ENCODE results near the gene TULP3.

Gene TULP3

DNA sequence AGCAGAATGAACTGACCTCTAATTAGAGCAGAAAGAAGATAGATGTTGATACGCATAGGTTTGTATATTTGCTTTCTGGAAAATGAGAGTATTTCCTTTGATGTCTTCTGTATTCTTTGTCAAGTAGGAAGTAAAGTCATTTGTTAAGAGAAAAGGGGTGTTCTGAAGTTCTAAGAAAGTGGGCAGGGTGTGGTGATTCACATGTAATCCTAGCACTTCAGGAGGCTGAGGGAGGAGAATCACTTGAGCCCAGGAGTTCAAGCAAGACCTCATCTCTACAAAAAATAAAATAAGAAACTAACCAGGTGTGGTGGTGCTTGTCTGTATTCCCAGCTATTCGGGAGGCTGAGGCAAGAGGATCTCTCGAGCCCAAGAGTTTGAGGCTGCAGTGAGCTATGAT lies 10.8 kb upstream of the TULP3 start:
- Histone ChIP-seq H3K36me3 (ENCODE audit: insufficient read depth, low read length) (peaks cover 7% of the 10 kb centered on the region), H3K27me3 (ENCODE audit: control insufficient read depth, insufficient read depth, low read length) (no peaks in the 10 kb centered on the region), H3K9ac (ENCODE audit: low read depth, low read length) (no peak overlapping the region), H3K4me2 (ENCODE audit: low read length) (no peak overlapping the region), H3K4me1 (ENCODE audit: control insufficient read depth, insufficient read depth, low read length) (peaks cover 18% of the 10 kb centered on the region), H3K9me3 (replicated peaks; ENCODE audit: low read length) (no peaks in the 10 kb centered on the region), H3K4me3 (ENCODE audit: low read length) (no peak overlapping the region)

DNA sequence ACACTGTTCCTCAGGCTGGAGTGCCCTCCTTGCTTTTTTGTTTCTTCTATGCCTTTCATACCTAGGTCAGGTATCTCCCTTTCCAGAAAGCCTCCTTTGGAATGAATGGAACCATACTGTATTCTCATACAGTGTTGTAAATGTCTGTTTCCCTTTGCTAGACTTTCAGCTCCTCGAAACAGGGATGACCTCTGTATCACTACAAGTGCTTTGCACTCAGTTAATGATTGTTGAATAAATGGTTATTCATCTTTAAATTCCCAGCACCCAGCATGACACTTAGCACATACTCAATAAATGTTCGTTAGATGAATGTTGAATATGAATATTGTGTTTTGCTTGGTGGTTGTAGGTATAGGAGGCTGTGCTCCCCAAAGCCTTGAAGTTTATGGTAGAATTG lies 5.9 kb upstream of the TULP3 start:
- no peak overlapping the region for H3K4me2 ChIP-seq (ENCODE audit: low read length)
- H3K9me3 ChIP-seq (replicated peaks; ENCODE audit: low read length): no peaks in the 10 kb centered on the region
- H3K4me3 ChIP-seq (ENCODE audit: low read length): no peak overlapping the region
- no peaks in the 10 kb centered on the region for H3K4me1 ChIP-seq (ENCODE audit: control insufficient read depth, insufficient read depth, low read length)
- H3K27me3 ChIP-seq (ENCODE audit: control insufficient read depth, insufficient read depth, low read length): no peaks in the 10 kb centered on the region
- no peak overlapping the region for H3K9ac ChIP-seq (ENCODE audit: low read depth, low read length)
- peaks cover 16% of the 10 kb centered on the region for H3K36me3 ChIP-seq (ENCODE audit: insufficient read depth, low read length)

DNA sequence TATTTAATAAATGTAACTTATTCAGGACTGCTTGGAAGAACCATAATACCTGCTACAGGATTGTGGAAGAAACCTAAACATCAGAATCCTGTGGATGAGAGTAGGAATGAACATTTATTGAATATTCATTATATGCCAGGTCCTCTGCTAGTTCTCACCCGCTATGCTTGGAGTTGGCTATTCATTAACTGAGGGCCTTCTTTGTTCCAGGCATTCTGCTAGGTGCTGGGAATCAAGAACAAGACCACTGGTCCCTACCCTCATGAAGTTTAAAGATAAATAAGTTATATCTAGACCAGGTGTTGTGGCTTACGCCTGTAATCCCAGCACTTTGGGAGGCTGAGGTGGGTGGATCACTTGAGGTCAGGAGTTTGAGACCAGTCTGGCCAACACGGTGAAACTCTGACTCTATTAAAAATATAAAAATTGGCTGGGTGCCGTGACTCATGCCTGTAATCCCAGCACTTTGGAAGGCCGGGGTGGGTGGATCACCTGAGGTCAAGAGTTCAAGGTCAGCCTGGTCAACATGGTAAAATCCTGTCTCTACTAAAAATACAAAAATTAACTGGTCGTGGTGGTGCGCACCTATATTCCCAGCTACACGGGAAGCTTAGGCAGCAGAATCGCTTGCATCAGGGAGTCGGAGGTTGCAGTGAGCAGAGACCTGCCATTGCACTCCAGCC lies 3.8 kb upstream of the TULP3 start:
- H3K9ac ChIP-seq (ENCODE audit: low read depth, low read length): no peak overlapping the region
- H3K27me3 ChIP-seq (ENCODE audit: control insufficient read depth, insufficient read depth, low read length): no peaks in the 10 kb centered on the region
- no peak overlapping the region for H3K4me2 ChIP-seq (ENCODE audit: low read length)
- H3K4me1 ChIP-seq (ENCODE audit: control insufficient read depth, insufficient read depth, low read length): peaks cover 5% of the 10 kb centered on the region
- H3K4me3 ChIP-seq (ENCODE audit: low read length): no peak overlapping the region
- peaks cover 16% of the 10 kb centered on the region for H3K36me3 ChIP-seq (ENCODE audit: insufficient read depth, low read length)
- H3K9me3 ChIP-seq (replicated peaks; ENCODE audit: low read length): no peaks in the 10 kb centered on the region

DNA sequence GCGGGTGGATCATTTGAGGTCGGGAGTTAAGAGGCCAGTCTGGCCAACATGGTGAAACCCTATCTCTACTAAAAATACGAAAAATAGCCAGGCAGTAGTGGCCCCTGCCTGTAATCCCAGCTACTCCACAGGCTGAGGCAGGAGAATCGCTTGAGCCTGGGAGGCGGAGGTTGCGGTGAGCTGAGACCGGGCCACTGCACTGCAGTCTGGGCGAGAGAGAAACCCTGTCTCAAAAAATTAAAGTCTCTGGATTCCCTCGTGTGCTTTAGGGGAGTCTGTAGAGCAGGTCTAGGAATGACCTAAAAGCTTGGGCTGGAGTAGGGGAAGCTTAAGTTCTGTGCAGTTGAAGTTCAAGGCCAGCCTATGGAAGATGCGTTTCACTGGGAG lies 697 bp upstream of the TULP3 start:
- Histone ChIP-seq H3K27me3 (ENCODE audit: control insufficient read depth, insufficient read depth, low read length) (no peaks in the 10 kb centered on the region), H3K36me3 (ENCODE audit: insufficient read depth, low read length) (peaks cover 13% of the 10 kb centered on the region), H3K9me3 (replicated peaks; ENCODE audit: low read length) (no peaks in the 10 kb centered on the region), H3K4me2 (ENCODE audit: low read length) (peak overlapping the region; percentile 88), H3K4me1 (ENCODE audit: control insufficient read depth, insufficient read depth, low read length) (peaks cover 21% of the 10 kb centered on the region), H3K9ac (ENCODE audit: low read depth, low read length) (peak overlapping the region; percentile 81), H3K4me3 (ENCODE audit: low read length) (peak overlapping the region; percentile 98)

DNA sequence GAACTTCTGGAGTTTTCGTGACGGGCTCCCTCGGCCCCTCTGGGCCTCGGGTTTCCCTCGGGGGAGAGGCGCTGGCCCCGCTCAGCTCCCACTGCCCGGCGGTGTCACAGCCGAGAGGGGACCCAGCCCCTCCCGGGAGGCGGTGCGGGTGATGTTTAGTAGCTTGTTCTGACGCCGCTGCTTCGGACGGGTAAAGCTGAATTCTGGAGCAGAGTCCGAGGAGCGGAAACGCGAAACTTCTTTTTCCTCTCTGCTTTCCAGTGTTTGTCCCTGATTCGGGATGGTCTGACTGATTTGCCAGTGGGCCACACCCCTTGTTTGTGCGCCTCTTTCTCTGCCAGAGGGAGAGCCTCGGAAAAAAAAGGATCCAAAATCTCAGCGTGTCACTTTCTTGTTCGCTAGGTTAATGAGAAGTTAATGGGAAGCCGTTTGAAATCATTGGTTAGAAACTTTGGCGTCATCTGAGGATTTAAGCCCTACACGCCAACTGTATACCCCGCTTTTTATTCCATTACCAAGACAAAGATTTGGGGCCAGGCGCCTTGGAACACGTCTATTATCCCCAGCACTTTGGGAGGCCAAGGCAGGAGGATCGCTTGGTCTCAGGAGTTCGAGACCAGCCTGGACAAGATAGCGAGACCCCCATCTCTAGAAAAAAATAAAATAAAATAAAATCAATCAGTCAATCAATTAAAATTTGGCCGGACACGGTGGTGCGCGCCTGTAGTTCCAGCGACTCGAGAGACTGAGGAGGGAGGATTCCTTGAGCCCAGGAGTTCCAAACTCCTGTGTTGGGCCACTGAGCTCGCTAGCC lies 756 bp downstream of the TULP3 start:
- Histone ChIP-seq H3K4me2 (ENCODE audit: low read length) (peak overlapping the region; percentile 70), H3K36me3 (ENCODE audit: insufficient read depth, low read length) (peaks cover 6% of the 10 kb centered on the region), H3K27me3 (ENCODE audit: control insufficient read depth, insufficient read depth, low read length) (no peaks in the 10 kb centered on the region), H3K4me1 (ENCODE audit: control insufficient read depth, insufficient read depth, low read length) (peaks cover 27% of the 10 kb centered on the region), H3K4me3 (ENCODE audit: low read length) (peak overlapping the region; percentile 98), H3K9me3 (replicated peaks; ENCODE audit: low read length) (no peaks in the 10 kb centered on the region), H3K9ac (ENCODE audit: low read depth, low read length) (peak overlapping the region; percentile 94)

DNA sequence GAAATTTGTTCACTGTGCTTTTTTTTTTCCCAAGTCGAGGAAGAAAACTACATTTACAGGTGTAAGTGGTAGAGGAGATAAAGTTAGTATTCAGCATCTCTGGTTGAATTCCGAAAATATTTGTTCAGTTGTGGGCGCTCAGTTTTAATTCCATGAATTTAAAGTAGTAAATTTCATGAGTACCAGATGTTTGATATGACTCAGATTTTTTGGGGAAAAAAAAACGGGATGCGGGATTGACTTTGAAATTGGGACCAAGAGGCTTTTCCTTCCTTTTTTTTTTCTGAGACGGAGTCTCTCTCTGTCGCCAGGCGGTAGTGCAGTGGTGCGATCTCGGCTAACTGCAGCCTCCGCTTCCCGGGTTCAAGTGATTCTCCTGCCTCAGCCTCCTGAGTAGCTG lies 1.6 kb downstream of the TULP3 start:
- Histone ChIP-seq H3K36me3 (ENCODE audit: insufficient read depth, low read length) (peaks cover 6% of the 10 kb centered on the region), H3K4me3 (ENCODE audit: low read length) (peak overlapping the region; percentile 98), H3K4me1 (ENCODE audit: control insufficient read depth, insufficient read depth, low read length) (peaks cover 27% of the 10 kb centered on the region), H3K9ac (ENCODE audit: low read depth, low read length) (peak overlapping the region; percentile 94), H3K27me3 (ENCODE audit: control insufficient read depth, insufficient read depth, low read length) (no peaks in the 10 kb centered on the region), H3K4me2 (ENCODE audit: low read length) (peak overlapping the region; percentile 70), H3K9me3 (replicated peaks; ENCODE audit: low read length) (no peaks in the 10 kb centered on the region)

DNA sequence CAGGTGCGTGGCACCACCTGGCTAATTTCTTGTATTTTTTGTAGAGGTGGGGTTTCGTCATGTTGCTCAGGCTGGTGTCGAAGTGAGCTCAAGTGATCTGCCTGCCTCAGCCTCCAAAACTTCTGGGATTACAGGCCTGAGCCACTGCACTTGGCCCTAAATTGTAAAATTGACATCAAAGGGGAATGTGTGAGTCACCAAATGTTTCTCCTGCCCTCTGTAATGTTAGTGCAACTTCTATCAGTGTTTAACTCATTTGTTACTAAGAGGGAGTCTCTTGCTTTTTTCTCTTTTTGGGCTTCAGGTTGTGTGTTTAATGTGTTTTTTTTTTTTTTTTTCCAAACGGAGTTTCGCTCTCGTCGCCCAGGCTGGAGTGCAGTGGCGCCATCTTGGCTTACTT lies 2.3 kb downstream of the TULP3 start:
- no peaks in the 10 kb centered on the region for H3K36me3 ChIP-seq (ENCODE audit: insufficient read depth, low read length)
- H3K4me3 ChIP-seq (ENCODE audit: low read length): no peak overlapping the region
- peak overlapping the region; percentile 70 for H3K4me2 ChIP-seq (ENCODE audit: low read length)
- no peaks in the 10 kb centered on the region for H3K27me3 ChIP-seq (ENCODE audit: control insufficient read depth, insufficient read depth, low read length)
- no peak overlapping the region for H3K9ac ChIP-seq (ENCODE audit: low read depth, low read length)
- no peaks in the 10 kb centered on the region for H3K9me3 ChIP-seq (replicated peaks; ENCODE audit: low read length)
- peaks cover 27% of the 10 kb centered on the region for H3K4me1 ChIP-seq (ENCODE audit: control insufficient read depth, insufficient read depth, low read length)

DNA sequence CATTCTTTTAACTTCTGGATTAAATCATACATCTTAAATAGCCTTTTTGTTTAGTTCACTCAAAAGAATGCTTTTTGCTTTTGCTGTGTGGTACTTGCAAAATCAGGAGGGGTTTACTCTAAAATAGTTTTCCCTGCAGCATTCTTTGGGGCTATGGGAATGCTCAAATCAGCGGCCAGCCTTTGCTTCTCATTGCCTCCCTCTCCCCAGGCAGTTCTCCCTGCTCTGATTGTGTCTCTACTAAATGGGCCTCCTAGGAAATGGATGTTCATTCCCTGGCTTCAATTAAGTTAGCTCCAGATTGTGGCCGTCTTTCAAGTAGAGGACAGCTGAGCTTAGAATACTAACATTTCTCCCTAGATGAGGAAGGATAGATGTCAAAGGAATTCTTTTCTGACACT lies 4.4 kb downstream of the TULP3 start:
- Histone ChIP-seq H3K9me3 (replicated peaks; ENCODE audit: low read length) (no peaks in the 10 kb centered on the region), H3K4me1 (ENCODE audit: control insufficient read depth, insufficient read depth, low read length) (peaks cover 25% of the 10 kb centered on the region), H3K9ac (ENCODE audit: low read depth, low read length) (no peak overlapping the region), H3K27me3 (ENCODE audit: control insufficient read depth, insufficient read depth, low read length) (no peaks in the 10 kb centered on the region), H3K4me2 (ENCODE audit: low read length) (no peak overlapping the region), H3K36me3 (ENCODE audit: insufficient read depth, low read length) (no peaks in the 10 kb centered on the region), H3K4me3 (ENCODE audit: low read length) (no peak overlapping the region)

DNA sequence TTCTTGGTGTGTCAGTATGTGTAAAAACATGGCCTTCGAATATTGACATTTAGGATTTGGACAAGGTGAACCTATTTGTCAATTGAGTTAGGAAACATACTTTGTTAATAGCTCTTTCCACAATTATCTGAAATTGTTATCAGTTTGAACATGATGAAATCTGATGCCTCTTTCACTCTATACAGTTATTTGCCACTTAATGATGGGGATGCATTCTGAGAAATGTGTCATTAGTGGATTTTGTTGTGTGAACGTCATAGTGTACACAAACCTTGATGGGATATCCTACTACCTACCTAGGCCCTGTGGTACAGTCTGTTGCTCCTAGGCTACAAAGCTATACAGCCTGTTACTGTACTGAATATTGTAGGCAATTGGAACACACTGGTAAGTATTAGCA lies 4.8 kb downstream of the TULP3 start:
- Histone ChIP-seq H3K4me1 (ENCODE audit: control insufficient read depth, insufficient read depth, low read length) (peaks cover 22% of the 10 kb centered on the region), H3K27me3 (ENCODE audit: control insufficient read depth, insufficient read depth, low read length) (no peaks in the 10 kb centered on the region)

DNA sequence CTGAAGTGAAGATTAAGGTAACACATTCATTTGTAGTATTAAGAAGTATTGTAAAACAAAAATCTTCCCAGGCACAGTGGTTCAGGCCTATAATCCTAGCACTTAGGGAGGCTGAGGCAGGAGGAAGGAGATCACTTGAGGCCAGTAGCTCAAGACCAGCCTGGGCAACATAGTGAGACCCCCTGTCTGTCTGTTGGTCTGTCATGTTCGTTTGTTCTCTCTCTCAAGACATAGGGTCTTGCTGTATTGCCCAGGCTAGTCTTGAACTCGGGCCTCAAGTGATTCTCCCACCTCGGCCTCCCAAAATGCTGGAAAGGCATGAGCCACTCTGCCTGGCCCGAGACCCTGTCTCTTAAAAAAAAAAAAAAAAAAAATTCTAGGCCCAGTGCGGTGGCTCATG lies 6.7 kb downstream of the TULP3 start:
- Histone ChIP-seq H3K9me3 (replicated peaks; ENCODE audit: low read length) (no peaks in the 10 kb centered on the region), H3K9ac (ENCODE audit: low read depth, low read length) (no peak overlapping the region), H3K4me3 (ENCODE audit: low read length) (no peak overlapping the region), H3K36me3 (ENCODE audit: insufficient read depth, low read length) (no peaks in the 10 kb centered on the region), H3K27me3 (ENCODE audit: control insufficient read depth, insufficient read depth, low read length) (no peaks in the 10 kb centered on the region), H3K4me2 (ENCODE audit: low read length) (no peak overlapping the region), H3K4me1 (ENCODE audit: control insufficient read depth, insufficient read depth, low read length) (peaks cover 17% of the 10 kb centered on the region)

More for the DNA sequence above, 4.8 kb downstream of the TULP3 start:
- Histone ChIP-seq H3K4me3 (ENCODE audit: low read length) (no peak overlapping the region), H3K9me3 (replicated peaks; ENCODE audit: low read length) (no peaks in the 10 kb centered on the region), H3K9ac (ENCODE audit: low read depth, low read length) (no peak overlapping the region), H3K36me3 (ENCODE audit: insufficient read depth, low read length) (no peaks in the 10 kb centered on the region), H3K4me2 (ENCODE audit: low read length) (no peak overlapping the region)

DNA sequence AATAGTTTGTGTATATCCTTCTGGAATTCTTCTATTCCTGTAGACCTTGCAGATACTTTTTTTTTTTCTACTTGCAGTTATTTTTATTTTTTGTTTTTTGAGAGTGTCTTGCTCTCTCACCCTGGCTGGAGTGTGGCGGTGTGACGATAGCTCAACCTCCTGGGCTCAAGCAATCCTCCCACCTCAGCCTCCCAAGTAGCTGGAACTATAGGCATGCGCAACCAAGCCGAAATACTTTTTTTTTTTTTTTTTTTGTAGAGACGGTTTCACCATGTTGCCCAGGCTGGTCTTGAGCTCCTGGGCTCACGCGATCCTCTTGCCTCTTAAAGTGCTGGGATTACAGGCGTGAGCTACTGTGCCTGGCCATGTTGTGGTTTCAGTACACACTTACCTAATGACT lies 10.0 kb downstream of the TULP3 start:
- Histone ChIP-seq H3K4me2 (ENCODE audit: low read length) (no peak overlapping the region), H3K36me3 (ENCODE audit: insufficient read depth, low read length) (no peaks in the 10 kb centered on the region), H3K9ac (ENCODE audit: low read depth, low read length) (no peak overlapping the region), H3K4me1 (ENCODE audit: control insufficient read depth, insufficient read depth, low read length) (no peaks in the 10 kb centered on the region), H3K9me3 (replicated peaks; ENCODE audit: low read length) (no peaks in the 10 kb centered on the region), H3K4me3 (ENCODE audit: low read length) (no peak overlapping the region), H3K27me3 (ENCODE audit: control insufficient read depth, insufficient read depth, low read length) (no peaks in the 10 kb centered on the region)

Measured in skeletal muscle satellite cell (primary cell).